Mononuclear cell (primary cell): Measurements from ENCODE around the gene HOMER1. TPM values are rescaled to one million over a fixed set of nuclear protein-coding genes. Genes with fewer than 3 reads are reported as not detected.
"Not testable (repeated sequence)": the region's sequence is repeated elsewhere in the genome, so short reads cannot be mapped to it uniquely, and the experiment has no call there.

Source experiments
- H3K27me3 ChIP-seq: 2 replicates; pipeline ENCODE4 v1.6.0; 2011; ENCODE audit warnings: low read length, control low read depth; ENCODE audit not compliant: insufficient read depth
- H3K4me1 ChIP-seq: 2 replicates; pipeline ENCODE4 v1.5.1; 2011; ENCODE audit warnings: mild to moderate bottlenecking, low read length, control low read depth; ENCODE audit not compliant: insufficient read depth
- H3K4me3 ChIP-seq: 2 replicates; pipeline ENCODE4 v1.5.1; 2011; ENCODE audit warnings: mild to moderate bottlenecking, low read length, moderate library complexity
- H3K9me3 ChIP-seq: 2 replicates; pipeline ENCODE4 v1.5.1; 2011; ENCODE audit warnings: low read depth, mild to moderate bottlenecking, control low read depth, low read length
- total RNA-seq: library from RNA; depleted of rRNA; stranded (reverse); fragments of >200 nt; gene quantifications from one replicate; pipeline ENCODE4 v1.2.3, GENCODE V29; 2012

Gene HOMER1
- total RNA-seq, 1 donor, result 9.7 TPM

DNA sequence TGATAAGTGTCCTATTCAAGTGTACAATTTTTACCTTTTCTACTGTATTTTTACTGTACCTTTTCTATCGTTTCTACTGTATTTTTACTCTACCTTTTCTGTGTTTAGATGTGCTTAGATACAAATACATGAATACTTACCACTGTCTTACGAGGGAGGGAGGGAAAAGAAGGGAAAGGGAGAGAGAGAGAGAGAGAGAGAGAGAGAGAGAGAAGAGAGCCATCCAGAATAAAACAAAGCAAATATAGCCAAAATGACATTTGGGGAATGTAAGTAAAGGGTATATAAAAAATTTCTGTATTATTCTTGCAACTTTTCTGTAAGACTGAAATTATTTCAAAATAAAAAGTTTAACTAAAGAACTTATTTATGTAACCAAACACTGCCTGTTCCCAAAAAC lies 121.2 kb downstream of the HOMER1 start:
- H3K4me3 ChIP-seq, result no peak overlapping the region
- no peaks in the 10 kb centered on the region for H3K27me3 ChIP-seq
- no peaks in the 10 kb centered on the region for H3K4me1 ChIP-seq
- H3K9me3 ChIP-seq, result no peaks in the 10 kb centered on the region

DNA sequence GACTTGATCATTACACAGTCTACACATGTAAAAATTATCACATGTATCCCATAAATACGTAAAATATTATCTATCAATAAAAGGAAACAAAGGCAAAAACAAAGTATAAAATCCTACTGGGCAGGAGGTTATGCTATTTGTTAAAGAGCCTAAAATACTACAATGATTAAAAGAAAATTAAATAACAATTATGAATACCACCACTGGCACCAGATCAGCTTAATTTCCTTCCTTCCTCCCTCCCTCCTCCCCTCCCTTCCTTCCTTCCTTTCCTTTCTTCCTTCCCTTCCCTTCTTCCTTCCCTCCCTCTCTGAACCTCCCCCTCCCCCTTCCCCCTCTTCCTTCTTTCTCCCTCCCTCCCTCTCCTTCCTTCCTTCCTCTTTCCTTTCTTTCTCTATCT lies 127.3 kb downstream of the HOMER1 start:
- Histone ChIP-seq H3K4me1 (no peaks in the 10 kb centered on the region), H3K9me3 (peaks cover 13% of the 10 kb centered on the region), H3K4me3 (no peak overlapping the region), H3K27me3 (no peaks in the 10 kb centered on the region)

DNA sequence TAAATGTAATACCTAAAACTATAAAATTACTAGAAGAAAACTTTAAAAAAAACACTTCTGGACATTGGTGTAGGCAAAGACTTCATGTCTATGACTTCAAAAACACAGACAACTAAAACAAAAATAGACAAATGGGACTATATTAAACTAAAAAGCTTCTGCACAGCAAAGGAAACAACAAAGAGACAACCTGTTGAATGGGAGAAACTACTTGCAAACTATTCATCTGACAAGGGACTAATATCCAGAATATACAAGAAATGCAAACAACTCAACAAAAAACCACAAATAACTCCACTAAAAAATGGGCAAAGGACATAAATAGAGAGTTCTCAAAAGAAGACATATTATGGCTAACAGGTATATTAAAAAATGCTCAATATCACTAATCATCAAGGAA lies 128.8 kb downstream of the HOMER1 start:
- peaks cover 21% of the 10 kb centered on the region for H3K9me3 ChIP-seq
- not testable (repeated sequence) for H3K27me3 ChIP-seq, H3K4me3 ChIP-seq, H3K4me1 ChIP-seq

DNA sequence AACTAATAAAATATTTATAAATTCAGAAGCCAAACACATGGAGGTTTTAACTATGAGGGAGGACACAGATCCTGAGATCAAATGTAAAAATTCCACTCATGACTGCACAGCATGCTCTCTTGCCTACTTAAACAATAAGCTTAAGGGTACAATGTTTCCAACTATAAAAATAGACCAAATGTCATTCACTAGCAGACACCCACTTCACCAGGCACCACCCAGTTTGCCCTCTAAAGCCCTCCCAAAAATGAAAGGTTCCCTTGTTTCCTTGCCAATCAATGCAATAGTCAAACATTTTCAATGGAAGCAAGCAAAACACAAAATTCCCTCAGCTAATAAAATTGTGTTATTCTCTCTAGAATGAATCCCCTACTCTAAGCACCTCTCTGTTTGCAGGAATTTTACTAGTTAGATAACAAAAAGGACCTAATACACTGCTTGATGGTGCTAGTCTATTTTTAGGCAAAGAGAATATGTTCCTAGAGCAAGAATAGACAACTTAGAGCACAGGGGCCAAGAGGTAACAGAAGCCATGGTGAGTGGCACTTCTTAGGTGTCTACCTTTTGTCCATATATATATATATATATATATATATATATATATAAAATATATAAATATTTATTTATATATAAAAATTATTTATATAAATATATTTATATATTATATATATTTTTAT lies 135.3 kb downstream of the HOMER1 start:
- Histone ChIP-seq H3K9me3 (peaks cover 21% of the 10 kb centered on the region), H3K27me3 (no peaks in the 10 kb centered on the region), H3K4me1 (no peaks in the 10 kb centered on the region), H3K4me3 (no peak overlapping the region)

- H3K4me1 ChIP-seq, result no peaks in the 10 kb centered on the region
- H3K9me3 ChIP-seq, result no peaks in the 10 kb centered on the region
- H3K27me3 ChIP-seq, result no peaks in the 10 kb centered on the region
- no peak overlapping the region for H3K4me3 ChIP-seq
Measured at GRCh38 chr5:79357398-79357797, 156.5 kb downstream of the HOMER1 start.

DNA sequence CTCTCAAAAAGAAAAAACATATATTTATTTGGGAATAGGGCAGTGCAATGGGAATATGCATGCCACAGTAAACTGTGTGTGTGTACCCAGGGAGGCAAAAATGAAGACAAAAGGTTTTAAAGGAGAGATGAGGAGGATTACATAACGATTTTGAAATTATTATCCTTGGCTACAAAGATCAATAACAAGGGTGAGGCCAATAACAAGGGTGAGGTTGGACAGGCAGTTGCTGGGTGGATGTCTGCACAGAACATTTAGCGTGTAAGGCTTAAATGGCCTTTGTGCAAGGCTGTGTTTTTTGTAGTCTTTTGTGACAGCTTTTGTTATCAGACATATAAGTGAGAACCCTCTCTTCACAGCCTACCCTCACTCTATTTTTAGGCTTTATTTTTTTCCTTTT lies 164.1 kb downstream of the HOMER1 start:
- Histone ChIP-seq H3K9me3 (no peaks in the 10 kb centered on the region), H3K27me3 (no peaks in the 10 kb centered on the region), H3K4me3 (no peak overlapping the region), H3K4me1 (no peaks in the 10 kb centered on the region)

GRCh38 chr5:79349047-79349446 lies 164.9 kb downstream of the HOMER1 start:
- Histone ChIP-seq H3K27me3 (no peaks in the 10 kb centered on the region), H3K4me1 (no peaks in the 10 kb centered on the region), H3K9me3 (no peaks in the 10 kb centered on the region), H3K4me3 (no peak overlapping the region)

GRCh38 chr5:79346420-79346824 lies 167.5 kb downstream of the HOMER1 start:
- H3K4me3 ChIP-seq, result no peak overlapping the region
- H3K4me1 ChIP-seq, result no peaks in the 10 kb centered on the region
- H3K27me3 ChIP-seq, result no peaks in the 10 kb centered on the region
- no peaks in the 10 kb centered on the region for H3K9me3 ChIP-seq

DNA sequence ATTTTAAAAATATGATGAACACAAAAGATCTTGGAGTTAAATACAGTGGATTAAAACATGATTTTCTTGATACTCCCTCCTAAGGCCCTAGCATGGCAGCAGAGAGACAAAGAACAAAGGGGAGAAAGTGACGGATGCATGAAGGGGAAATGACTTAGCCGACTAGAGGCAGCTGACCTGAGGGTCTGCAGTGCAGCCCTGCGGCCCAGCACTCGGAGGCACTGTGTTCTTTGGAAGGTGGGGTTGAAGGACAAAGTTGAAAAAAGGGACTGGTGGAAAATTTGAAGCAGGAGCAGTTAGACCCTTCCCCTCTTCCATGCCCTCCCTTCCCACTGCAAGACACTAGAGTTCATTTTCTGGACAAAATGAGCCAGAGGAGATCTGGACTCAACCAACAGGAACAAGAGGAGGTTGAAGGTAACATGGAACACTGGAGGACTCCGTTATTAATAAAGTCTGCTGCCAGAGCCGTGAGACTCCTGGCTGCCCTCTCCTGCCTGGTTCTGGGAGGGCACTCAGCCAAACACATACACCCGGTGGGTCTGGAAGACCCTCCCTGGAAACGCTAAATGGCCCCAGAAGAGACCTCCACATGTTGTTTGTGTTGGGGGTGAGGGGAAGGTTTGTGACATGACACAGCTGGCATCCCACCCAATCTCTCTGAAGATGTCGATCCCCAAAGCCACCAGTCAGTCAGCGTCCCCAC lies 179.9 kb downstream of the HOMER1 start:
- H3K4me3 ChIP-seq, result no peak overlapping the region
- H3K9me3 ChIP-seq, result no peaks in the 10 kb centered on the region
- H3K4me1 ChIP-seq, result no peaks in the 10 kb centered on the region
- no peaks in the 10 kb centered on the region for H3K27me3 ChIP-seq

GRCh38 chr5:79330071-79330470 lies 183.9 kb downstream of the HOMER1 start:
- Histone ChIP-seq H3K4me3 (no peak overlapping the region), H3K27me3 (no peaks in the 10 kb centered on the region), H3K4me1 (no peaks in the 10 kb centered on the region), H3K9me3 (no peaks in the 10 kb centered on the region)

DNA sequence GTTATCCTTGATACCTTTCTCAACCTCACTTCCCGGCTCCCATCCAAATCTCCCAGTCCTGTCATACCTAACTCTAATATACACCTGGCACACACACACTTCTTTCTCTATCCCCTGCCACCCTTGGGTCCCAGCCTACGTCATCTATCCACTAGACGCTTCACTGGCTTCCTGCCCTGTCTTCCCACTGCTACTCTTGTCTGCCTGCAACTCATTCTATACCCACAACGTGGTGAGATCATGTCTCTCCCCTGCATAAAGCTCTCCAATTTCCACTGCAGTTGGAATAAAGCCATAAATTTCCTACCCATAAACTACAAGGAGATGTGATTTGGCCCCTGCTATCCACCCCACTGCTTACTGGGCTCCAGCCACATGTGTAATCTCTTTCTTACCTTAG lies 184.5 kb downstream of the HOMER1 start:
- no peaks in the 10 kb centered on the region for H3K9me3 ChIP-seq
- H3K27me3 ChIP-seq, result no peaks in the 10 kb centered on the region
- no peaks in the 10 kb centered on the region for H3K4me1 ChIP-seq
- H3K4me3 ChIP-seq, result no peak overlapping the region

Other genes with a start within 250 kb of the HOMER1 start
- 229 TPM for gene TENT2, start 98.3 kb upstream of the HOMER1 start, total RNA-seq
- gene CMYA5, start 175.7 kb upstream of the HOMER1 start, total RNA-seq, result 0.21 TPM